SU-DHL-6 (cell line): ENCODE measurements around the gene AP1G2.

Source experiments
- H2AFZ ChIP-seq: fragments of 200-600 bp; sonication (generic); 2 replicates; pipeline ENCODE4 v1.6.1; 2014; ENCODE audit warnings: low read depth, mild to moderate bottlenecking, moderate library complexity, mixed read lengths, antibody characterized with exemption, low read length; ENCODE audit not compliant: severe bottlenecking
- H3F3A ChIP-seq: fragments of 200-600 bp; shearing (Covaris generic); 2 replicates; pipeline ENCODE4 v1.6.0; 2016; ENCODE audit warnings: antibody characterized with exemption, mild to moderate bottlenecking; ENCODE audit not compliant: insufficient read depth
- H3K27ac ChIP-seq: fragments of 200-600 bp; sonication (generic); 2 replicates; pipeline ENCODE4 v1.5.1; 2016; ENCODE audit warnings: low read depth, mild to moderate bottlenecking, low read length, moderate library complexity, mixed read lengths
- H3K27me3 ChIP-seq: fragments of 200-600 bp; sonication (generic), shearing (Covaris generic); 2 replicates; pipeline ENCODE4 v1.6.0; 2014; ENCODE audit warnings: mild to moderate bottlenecking, low read length
- H3K36me3 ChIP-seq: fragments of 200-600 bp; sonication (generic); 2 replicates; pipeline ENCODE4 v1.6.1; 2014; ENCODE audit warnings: mild to moderate bottlenecking, low read length, mixed read lengths
- H3K4me2 ChIP-seq: fragments of 300-600, 200-600 bp; shearing (Covaris generic), sonication (generic); 2 replicates; pipeline ENCODE4 v1.6.0; 2014; ENCODE audit warnings: low read length, low read depth, mild to moderate bottlenecking; ENCODE audit not compliant: poor library complexity, severe bottlenecking
- H3K4me3 ChIP-seq: fragments of 200-600 bp; sonication (generic); 2 replicates; pipeline ENCODE4 v1.5.1; 2014; ENCODE audit warnings: antibody characterized with exemption, low read length, mild to moderate bottlenecking, mixed read lengths; ENCODE audit not compliant: insufficient read depth, poor library complexity, severe bottlenecking
- H3K79me2 ChIP-seq: fragments of 200-600 bp; sonication (generic); 2 replicates; pipeline ENCODE4 v1.6.1; 2014; ENCODE audit warnings: mild to moderate bottlenecking, low read length, moderate library complexity; ENCODE audit not compliant: insufficient read depth
- H3K9ac ChIP-seq: fragments of 200-600 bp; sonication (generic); 2 replicates; pipeline ENCODE4 v1.7.0; 2014; ENCODE audit warnings: mild to moderate bottlenecking, low read length
- H3K9me2 ChIP-seq: fragments of 200-600 bp; sonication (generic); replicated peaks from 2 replicates; pipeline ENCODE4 v1.6.1; 2014; ENCODE audit warnings: low read length; ENCODE audit not compliant: insufficient read depth
- H3K9me3 ChIP-seq: fragments of 200-600 bp; sonication (generic); 2 replicates; pipeline ENCODE4 v1.6.1; 2014; ENCODE audit warnings: low read length, mixed read lengths; ENCODE audit not compliant: insufficient read depth
- H4K20me1 ChIP-seq: fragments of 200-600 bp; sonication (generic); 2 replicates; pipeline ENCODE4 v1.6.1; 2014; ENCODE audit warnings: low read depth, mild to moderate bottlenecking, antibody characterized with exemption, low read length, moderate library complexity, mixed read lengths
- EZH2phosphoT487 ChIP-seq: fragments of 200-600 bp; sonication (generic), shearing (Covaris generic); conservative IDR thresholded peaks from 2 replicates; pipeline ENCODE4 v1.6.1; 2018; ENCODE audit warnings: mild to moderate bottlenecking, antibody characterized with exemption, low read length, moderate library complexity, mixed read lengths
- TF ChIP-seq, protein P1 (sequence below): fragments of 200-600 bp; sonication (generic); IDR thresholded peaks from one replicate; pipeline ENCODE4 v1.5.1; 2017; ENCODE audit warnings: antibody characterized with exemption, mild to moderate bottlenecking, low read length, moderate library complexity; ENCODE audit not compliant: insufficient read depth, poor library complexity, severe bottlenecking

The AP1G2 gene

DNA sequence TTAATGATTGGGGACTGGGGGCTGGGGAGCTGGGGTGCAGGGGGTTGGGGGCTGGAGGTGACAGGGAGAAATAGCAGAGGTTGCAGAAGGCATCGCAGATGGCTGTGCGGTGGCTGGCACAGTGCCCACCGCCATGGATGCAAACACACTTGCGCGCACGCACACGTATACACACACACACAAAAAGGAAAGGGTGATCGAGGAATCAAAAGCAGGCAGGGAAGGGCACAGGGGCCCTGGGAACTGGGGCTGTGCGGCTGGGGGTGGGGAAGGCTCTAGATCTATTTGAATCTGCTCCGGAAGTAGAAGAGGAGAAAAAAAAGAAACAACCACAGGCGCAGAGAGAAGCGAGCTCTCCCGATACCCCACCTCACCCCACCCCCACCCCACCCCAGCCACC lies 55.4 kb downstream of the AP1G2 start:
- Histone ChIP-seq H3K9ac (no peak overlapping the region), H3K36me3 (no peaks in the 10 kb centered on the region), H3K27ac (no peak overlapping the region), H3K9me2 (no peaks in the 10 kb centered on the region), H3K4me3 (no peak overlapping the region), H3F3A (no peaks in the 10 kb centered on the region), H3K27me3 (no peaks in the 10 kb centered on the region), H3K9me3 (no peaks in the 10 kb centered on the region), H3K79me2 (no peaks in the 10 kb centered on the region), H3K4me2 (no peak overlapping the region), H4K20me1 (no peaks in the 10 kb centered on the region), H2AFZ (no peak overlapping the region)
- TF ChIP-seq, protein P1, sequence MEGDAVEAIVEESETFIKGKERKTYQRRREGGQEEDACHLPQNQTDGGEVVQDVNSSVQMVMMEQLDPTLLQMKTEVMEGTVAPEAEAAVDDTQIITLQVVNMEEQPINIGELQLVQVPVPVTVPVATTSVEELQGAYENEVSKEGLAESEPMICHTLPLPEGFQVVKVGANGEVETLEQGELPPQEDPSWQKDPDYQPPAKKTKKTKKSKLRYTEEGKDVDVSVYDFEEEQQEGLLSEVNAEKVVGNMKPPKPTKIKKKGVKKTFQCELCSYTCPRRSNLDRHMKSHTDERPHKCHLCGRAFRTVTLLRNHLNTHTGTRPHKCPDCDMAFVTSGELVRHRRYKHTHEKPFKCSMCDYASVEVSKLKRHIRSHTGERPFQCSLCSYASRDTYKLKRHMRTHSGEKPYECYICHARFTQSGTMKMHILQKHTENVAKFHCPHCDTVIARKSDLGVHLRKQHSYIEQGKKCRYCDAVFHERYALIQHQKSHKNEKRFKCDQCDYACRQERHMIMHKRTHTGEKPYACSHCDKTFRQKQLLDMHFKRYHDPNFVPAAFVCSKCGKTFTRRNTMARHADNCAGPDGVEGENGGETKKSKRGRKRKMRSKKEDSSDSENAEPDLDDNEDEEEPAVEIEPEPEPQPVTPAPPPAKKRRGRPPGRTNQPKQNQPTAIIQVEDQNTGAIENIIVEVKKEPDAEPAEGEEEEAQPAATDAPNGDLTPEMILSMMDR: no peak
- TF ChIP-seq EZH2phosphoT487: no peak
